Measurements from ENCODE around the gene PKD2. TPM values are rescaled to one million over a fixed set of nuclear protein-coding genes. Genes with fewer than 3 reads are reported as not detected.

PKD2 gene
- total RNA-seq, 1 experiment from 2014 or later = 21.4 TPM

DNA sequence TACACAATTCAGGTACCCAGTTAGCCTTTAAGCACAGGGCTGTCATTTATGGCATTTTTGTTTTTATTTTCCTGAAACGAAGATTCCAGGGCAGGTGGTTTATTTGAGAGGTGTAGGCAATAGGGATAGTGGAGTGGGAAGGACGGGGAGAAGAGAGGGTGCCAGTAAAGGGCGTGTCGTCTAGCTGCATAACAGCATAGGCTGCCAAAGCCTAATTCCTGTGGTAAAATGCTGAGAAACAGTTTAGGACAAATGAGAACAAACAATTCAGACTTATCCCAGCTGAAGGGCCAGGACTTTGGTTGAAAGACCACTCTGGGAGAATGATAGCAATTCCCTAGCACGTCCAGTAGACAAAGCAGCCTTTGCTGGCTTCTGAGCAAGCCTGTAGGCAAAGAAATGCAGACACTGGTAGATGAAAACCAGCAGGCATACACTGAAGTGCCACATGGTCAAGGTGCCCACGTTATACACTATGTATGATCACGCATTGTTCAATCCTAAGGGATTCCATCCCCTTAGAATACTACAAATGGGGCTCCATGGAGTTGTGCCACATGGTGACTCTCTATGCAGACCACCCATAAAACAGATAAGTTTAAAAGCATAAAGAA lies 70.6 kb downstream of the PKD2 start (continued):
- TF ChIP-seq SOX15 (CRISPR knock-in tag; IDR thresholded peaks at IDR 0.05) (no peak), OVOL2 (CRISPR knock-in tag; IDR thresholded peaks at IDR 0.05; ENCODE audit: borderline replicate concordance) (no peak)

DNA sequence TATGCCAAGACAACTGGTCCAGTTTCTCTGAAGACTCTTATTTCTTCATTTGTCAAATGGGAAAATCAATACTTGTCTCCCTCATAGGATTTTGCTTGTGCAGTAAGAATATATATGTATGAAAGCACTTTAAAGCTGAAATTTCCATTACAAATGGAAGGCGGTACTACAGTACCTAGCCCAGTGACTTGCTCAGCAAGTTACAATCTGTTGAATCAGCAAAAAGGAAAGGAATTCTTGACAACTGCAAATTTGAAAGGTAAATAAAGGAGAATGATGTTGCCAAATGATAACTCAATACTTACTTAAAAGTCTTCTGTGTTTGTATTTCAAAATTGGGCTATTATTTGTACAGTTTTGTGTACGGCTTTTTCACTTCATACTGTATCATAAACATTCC lies 71.1 kb downstream of the PKD2 start:
- H3K4me3 Mint-ChIP-seq = no peak overlapping the region
- TF ChIP-seq SMAD4 (CRISPR knock-in tag; IDR thresholded peaks at IDR 0.05) (no peak), ZNF317 (CRISPR knock-in tag; IDR thresholded peaks at IDR 0.05; ENCODE audit: borderline replicate concordance, low read depth) (no peak)
- CTCF ChIA-PET = interaction anchor here (1.8 kb wide), 1 partner anchor 133 kb away, joined by 5 read pairs; no protein-coding TSS in a partner anchor
- no peak for DNase-seq (ENCODE audit: low spot score)
- peaks cover 24% of the 10 kb centered on the region for H3K36me3 Mint-ChIP-seq
- POLR2A ChIA-PET = no interaction called here
- H3K27ac Mint-ChIP-seq = no peak overlapping the region
- no peaks in the 10 kb centered on the region for H3K9me3 Mint-ChIP-seq
- peaks cover 11% of the 10 kb centered on the region for H3K4me1 Mint-ChIP-seq
- ATAC-seq = no peak
- no peaks in the 10 kb centered on the region for H3K27me3 Mint-ChIP-seq (ENCODE audit: low read depth)

DNA sequence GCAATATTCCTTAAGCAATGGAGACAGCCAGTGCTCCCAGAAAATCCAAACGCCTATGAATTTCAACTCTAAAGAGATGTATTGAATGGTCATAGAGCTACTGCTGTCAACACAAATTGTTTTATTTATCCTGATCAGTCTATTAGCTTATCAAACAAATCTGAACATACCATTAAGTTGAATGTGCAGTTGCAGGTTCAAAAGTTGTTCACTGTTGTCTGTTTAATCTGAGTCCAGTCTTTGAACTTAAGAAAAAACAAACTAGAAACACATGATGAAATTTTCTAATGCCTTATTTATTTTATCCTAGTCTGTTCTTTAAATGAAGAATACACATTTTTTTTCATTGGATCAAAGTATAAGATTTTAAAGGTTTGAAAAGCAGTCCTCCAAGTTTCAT lies 73.2 kb downstream of the PKD2 start:
- H3K27me3 Mint-ChIP-seq (ENCODE audit: low read depth) = no peaks in the 10 kb centered on the region
- H3K4me1 Mint-ChIP-seq = peaks cover 11% of the 10 kb centered on the region
- no peak overlapping the region for H3K27ac Mint-ChIP-seq
- ChIA-PET POLR2A (no interaction called here), CTCF (interaction anchor here (1.1 kb wide), 1 partner anchor 435 kb away, joined by 4 read pairs; no protein-coding TSS in a partner anchor)
- H3K36me3 Mint-ChIP-seq = peaks cover 6% of the 10 kb centered on the region
- no peak for DNase-seq (ENCODE audit: low spot score)
- H3K4me3 Mint-ChIP-seq = no peak overlapping the region
- no peak for ATAC-seq
- no peaks in the 10 kb centered on the region for H3K9me3 Mint-ChIP-seq
- TF ChIP-seq, protein P1, sequence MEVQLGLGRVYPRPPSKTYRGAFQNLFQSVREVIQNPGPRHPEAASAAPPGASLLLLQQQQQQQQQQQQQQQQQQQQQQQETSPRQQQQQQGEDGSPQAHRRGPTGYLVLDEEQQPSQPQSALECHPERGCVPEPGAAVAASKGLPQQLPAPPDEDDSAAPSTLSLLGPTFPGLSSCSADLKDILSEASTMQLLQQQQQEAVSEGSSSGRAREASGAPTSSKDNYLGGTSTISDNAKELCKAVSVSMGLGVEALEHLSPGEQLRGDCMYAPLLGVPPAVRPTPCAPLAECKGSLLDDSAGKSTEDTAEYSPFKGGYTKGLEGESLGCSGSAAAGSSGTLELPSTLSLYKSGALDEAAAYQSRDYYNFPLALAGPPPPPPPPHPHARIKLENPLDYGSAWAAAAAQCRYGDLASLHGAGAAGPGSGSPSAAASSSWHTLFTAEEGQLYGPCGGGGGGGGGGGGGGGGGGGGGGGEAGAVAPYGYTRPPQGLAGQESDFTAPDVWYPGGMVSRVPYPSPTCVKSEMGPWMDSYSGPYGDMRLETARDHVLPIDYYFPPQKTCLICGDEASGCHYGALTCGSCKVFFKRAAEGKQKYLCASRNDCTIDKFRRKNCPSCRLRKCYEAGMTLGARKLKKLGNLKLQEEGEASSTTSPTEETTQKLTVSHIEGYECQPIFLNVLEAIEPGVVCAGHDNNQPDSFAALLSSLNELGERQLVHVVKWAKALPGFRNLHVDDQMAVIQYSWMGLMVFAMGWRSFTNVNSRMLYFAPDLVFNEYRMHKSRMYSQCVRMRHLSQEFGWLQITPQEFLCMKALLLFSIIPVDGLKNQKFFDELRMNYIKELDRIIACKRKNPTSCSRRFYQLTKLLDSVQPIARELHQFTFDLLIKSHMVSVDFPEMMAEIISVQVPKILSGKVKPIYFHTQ (CRISPR knock-in tag; IDR thresholded peaks at IDR 0.05) = no peak
- TF ChIP-seq, protein P2, sequence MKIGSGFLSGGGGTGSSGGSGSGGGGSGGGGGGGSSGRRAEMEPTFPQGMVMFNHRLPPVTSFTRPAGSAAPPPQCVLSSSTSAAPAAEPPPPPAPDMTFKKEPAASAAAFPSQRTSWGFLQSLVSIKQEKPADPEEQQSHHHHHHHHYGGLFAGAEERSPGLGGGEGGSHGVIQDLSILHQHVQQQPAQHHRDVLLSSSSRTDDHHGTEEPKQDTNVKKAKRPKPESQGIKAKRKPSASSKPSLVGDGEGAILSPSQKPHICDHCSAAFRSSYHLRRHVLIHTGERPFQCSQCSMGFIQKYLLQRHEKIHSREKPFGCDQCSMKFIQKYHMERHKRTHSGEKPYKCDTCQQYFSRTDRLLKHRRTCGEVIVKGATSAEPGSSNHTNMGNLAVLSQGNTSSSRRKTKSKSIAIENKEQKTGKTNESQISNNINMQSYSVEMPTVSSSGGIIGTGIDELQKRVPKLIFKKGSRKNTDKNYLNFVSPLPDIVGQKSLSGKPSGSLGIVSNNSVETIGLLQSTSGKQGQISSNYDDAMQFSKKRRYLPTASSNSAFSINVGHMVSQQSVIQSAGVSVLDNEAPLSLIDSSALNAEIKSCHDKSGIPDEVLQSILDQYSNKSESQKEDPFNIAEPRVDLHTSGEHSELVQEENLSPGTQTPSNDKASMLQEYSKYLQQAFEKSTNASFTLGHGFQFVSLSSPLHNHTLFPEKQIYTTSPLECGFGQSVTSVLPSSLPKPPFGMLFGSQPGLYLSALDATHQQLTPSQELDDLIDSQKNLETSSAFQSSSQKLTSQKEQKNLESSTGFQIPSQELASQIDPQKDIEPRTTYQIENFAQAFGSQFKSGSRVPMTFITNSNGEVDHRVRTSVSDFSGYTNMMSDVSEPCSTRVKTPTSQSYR (CRISPR knock-in tag; IDR thresholded peaks at IDR 0.05) = no peak
- TF ChIP-seq, protein P3, sequence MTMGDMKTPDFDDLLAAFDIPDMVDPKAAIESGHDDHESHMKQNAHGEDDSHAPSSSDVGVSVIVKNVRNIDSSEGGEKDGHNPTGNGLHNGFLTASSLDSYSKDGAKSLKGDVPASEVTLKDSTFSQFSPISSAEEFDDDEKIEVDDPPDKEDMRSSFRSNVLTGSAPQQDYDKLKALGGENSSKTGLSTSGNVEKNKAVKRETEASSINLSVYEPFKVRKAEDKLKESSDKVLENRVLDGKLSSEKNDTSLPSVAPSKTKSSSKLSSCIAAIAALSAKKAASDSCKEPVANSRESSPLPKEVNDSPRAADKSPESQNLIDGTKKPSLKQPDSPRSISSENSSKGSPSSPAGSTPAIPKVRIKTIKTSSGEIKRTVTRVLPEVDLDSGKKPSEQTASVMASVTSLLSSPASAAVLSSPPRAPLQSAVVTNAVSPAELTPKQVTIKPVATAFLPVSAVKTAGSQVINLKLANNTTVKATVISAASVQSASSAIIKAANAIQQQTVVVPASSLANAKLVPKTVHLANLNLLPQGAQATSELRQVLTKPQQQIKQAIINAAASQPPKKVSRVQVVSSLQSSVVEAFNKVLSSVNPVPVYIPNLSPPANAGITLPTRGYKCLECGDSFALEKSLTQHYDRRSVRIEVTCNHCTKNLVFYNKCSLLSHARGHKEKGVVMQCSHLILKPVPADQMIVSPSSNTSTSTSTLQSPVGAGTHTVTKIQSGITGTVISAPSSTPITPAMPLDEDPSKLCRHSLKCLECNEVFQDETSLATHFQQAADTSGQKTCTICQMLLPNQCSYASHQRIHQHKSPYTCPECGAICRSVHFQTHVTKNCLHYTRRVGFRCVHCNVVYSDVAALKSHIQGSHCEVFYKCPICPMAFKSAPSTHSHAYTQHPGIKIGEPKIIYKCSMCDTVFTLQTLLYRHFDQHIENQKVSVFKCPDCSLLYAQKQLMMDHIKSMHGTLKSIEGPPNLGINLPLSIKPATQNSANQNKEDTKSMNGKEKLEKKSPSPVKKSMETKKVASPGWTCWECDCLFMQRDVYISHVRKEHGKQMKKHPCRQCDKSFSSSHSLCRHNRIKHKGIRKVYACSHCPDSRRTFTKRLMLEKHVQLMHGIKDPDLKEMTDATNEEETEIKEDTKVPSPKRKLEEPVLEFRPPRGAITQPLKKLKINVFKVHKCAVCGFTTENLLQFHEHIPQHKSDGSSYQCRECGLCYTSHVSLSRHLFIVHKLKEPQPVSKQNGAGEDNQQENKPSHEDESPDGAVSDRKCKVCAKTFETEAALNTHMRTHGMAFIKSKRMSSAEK (CRISPR knock-in tag; IDR thresholded peaks at IDR 0.05; ENCODE audit: borderline replicate concordance) = no peak
- TF ChIP-seq ZBTB21 (CRISPR knock-in tag; IDR thresholded peaks at IDR 0.05; ENCODE audit: borderline replicate concordance) (no peak), ZNF396 (CRISPR knock-in tag; IDR thresholded peaks at IDR 0.05; ENCODE audit: borderline replicate concordance) (no peak), NFE2L1 (CRISPR knock-in tag; IDR thresholded peaks at IDR 0.05) (no peak), ZNF138 (CRISPR knock-in tag; conservative IDR thresholded peaks at IDR 0.05) (no peak), ZNF232 (CRISPR knock-in tag; IDR thresholded peaks at IDR 0.05) (no peak), ESRRA (CRISPR knock-in tag; IDR thresholded peaks at IDR 0.05; ENCODE audit: borderline replicate concordance) (no peak), OVOL2 (CRISPR knock-in tag; IDR thresholded peaks at IDR 0.05; ENCODE audit: borderline replicate concordance) (no peak), NR2C2 (CRISPR knock-in tag; IDR thresholded peaks at IDR 0.05) (no peak)
- TF ChIP-seq, protein P4, sequence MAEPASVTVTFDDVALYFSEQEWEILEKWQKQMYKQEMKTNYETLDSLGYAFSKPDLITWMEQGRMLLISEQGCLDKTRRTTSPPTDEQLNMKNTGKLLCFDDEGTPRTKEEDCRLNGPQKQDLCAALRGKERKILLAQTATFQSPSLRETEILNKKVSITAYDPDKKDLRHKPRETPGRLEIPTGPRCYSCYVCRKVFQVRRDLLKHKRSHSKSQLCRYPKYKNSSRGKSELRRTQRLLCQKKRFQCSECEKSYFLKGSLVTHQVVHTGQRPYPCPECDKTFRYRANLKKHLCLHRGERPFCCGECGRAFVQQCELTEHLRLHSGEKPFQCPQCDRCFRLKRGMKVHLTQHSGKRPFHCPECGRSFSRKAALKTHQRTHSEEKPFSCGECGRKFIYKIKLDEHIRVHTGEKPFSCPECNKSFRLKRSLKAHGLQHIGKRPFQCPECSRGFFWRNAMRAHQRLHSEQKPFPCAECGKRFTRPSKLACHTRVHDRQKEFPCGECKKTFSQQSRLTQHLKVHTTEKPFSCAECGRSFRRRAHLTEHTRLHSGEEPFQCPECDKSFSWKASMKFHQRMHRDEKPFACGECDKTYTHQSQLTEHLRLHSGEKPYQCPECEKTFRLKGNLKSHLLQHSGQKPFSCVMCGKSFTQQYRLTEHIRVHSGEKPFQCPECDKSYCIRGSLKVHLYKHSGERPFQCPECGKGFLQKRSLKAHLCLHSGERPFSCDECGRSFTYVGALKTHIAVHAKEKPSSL (CRISPR knock-in tag; conservative IDR thresholded peaks at IDR 0.05) = no peak
- TF ChIP-seq, protein P5, sequence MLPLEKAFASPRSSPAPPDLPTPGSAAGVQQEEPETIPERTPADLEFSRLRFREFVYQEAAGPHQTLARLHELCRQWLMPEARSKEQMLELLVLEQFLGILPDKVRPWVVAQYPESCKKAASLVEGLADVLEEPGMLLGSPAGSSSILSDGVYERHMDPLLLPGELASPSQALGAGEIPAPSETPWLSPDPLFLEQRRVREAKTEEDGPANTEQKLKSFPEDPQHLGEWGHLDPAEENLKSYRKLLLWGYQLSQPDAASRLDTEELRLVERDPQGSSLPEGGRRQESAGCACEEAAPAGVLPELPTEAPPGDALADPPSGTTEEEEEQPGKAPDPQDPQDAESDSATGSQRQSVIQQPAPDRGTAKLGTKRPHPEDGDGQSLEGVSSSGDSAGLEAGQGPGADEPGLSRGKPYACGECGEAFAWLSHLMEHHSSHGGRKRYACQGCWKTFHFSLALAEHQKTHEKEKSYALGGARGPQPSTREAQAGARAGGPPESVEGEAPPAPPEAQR (CRISPR knock-in tag; IDR thresholded peaks at IDR 0.05) = no peak
- TF ChIP-seq, protein P6, sequence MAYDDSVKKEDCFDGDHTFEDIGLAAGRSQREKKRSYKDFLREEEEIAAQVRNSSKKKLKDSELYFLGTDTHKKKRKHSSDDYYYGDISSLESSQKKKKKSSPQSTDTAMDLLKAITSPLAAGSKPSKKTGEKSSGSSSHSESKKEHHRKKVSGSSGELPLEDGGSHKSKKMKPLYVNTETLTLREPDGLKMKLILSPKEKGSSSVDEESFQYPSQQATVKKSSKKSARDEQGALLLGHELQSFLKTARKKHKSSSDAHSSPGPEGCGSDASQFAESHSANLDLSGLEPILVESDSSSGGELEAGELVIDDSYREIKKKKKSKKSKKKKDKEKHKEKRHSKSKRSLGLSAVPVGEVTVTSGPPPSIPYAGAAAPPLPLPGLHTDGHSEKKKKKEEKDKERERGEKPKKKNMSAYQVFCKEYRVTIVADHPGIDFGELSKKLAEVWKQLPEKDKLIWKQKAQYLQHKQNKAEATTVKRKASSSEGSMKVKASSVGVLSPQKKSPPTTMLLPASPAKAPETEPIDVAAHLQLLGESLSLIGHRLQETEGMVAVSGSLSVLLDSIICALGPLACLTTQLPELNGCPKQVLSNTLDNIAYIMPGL (CRISPR knock-in tag; IDR thresholded peaks at IDR 0.05) = no peak
